ENCODE results near the gene CTDSP1. TPM values are rescaled to one million over a fixed set of nuclear protein-coding genes. Genes with fewer than 3 reads are reported as not detected.

CTDSP1 gene
- total and polyA plus RNA-seq, 8 donors, result 122 to 160 (median 146) TPM

GRCh38 chr2:218434456-218434855, 34.8 kb downstream of the CTDSP1 start:
- Histone ChIP-seq H3K27ac (no peak overlapping the region), H3K36me3 (no peaks in the 10 kb centered on the region), H3K4me3 (no peak overlapping the region), H3K9me3 (no peaks in the 10 kb centered on the region), H3K27me3 (no peaks in the 10 kb centered on the region), H3K4me1 (peaks cover 0 to 7% of the 10 kb centered on the region in 2 donors)
- no peak for ATAC-seq
- intact Hi-C loops (cut with DNase I), result no loop called here
- TF ChIP-seq CTCF (IDR thresholded peaks at IDR 0.05), result no peak
- no peak for DNase-seq

- H3K27me3 ChIP-seq, result no peaks in the 10 kb centered on the region
Observed at GRCh38 chr2:218435003-218435982, 35.6 kb downstream of the CTDSP1 start.

GRCh38 chr2:218436992-218437391, 37.3 kb downstream of the CTDSP1 start:
- Histone ChIP-seq H3K4me3 (no peak overlapping the region), H3K4me1 (peaks cover 0 to 7% of the 10 kb centered on the region in 2 donors), H3K9me3 (no peaks in the 10 kb centered on the region), H3K27me3 (no peaks in the 10 kb centered on the region), H3K36me3 (no peaks in the 10 kb centered on the region), H3K27ac (no peak overlapping the region)
- intact Hi-C loops (cut with DNase I), result no loop called here
- DNase-seq (no peak), ATAC-seq (no peak)
- no peak for TF ChIP-seq CTCF (IDR thresholded peaks at IDR 0.05)

More at GRCh38 chr2:218435003-218435982, 35.6 kb downstream of the CTDSP1 start:
- Histone ChIP-seq H3K36me3 (no peaks in the 10 kb centered on the region), H3K4me3 (no peak overlapping the region), H3K4me1 (peaks cover 0 to 7% of the 10 kb centered on the region in 2 donors), H3K27ac (no peak overlapping the region), H3K9me3 (no peaks in the 10 kb centered on the region)
- ATAC-seq, result no peak
- TF ChIP-seq CTCF (IDR thresholded peaks at IDR 0.05), result no peak
- intact Hi-C loops (cut with DNase I), result no loop called here
- no peak for DNase-seq

GRCh38 chr2:218437969-218438368, 38.3 kb downstream of the CTDSP1 start:
- Histone ChIP-seq H3K9me3 (no peaks in the 10 kb centered on the region), H3K36me3 (no peaks in the 10 kb centered on the region), H3K4me1 (peaks cover 0 to 7% of the 10 kb centered on the region in 2 donors), H3K27me3 (no peaks in the 10 kb centered on the region), H3K27ac (no peak overlapping the region), H3K4me3 (no peak overlapping the region)
- no peak for TF ChIP-seq CTCF (IDR thresholded peaks at IDR 0.05)
- ATAC-seq (no peak), DNase-seq (no peak)
- intact Hi-C loops (cut with DNase I), result no loop called here

GRCh38 chr2:218438596-218438995, 38.9 kb downstream of the CTDSP1 start:
- Histone ChIP-seq H3K27me3 (no peaks in the 10 kb centered on the region), H3K27ac (no peak overlapping the region), H3K4me3 (no peak overlapping the region), H3K4me1 (peaks cover 0 to 7% of the 10 kb centered on the region in 2 donors), H3K9me3 (no peaks in the 10 kb centered on the region), H3K36me3 (no peaks in the 10 kb centered on the region)
- peak in 1 of 4 donors; percentile 9 for DNase-seq
- intact Hi-C loops (cut with DNase I), result no loop called here
- no peak for TF ChIP-seq CTCF (IDR thresholded peaks at IDR 0.05)
- ATAC-seq, result no peak

All from left lung (tissue), 10 donors.